GM12873 (cell line): ENCODE results near the gene KDF1.

Experiments used
- CTCF ChIP-seq: IDR thresholded peaks from 2 replicates; pipeline ENCODE4 v1.5.1; 2012; ENCODE audit warnings: low read depth, mild to moderate bottlenecking, moderate library complexity, low read length, control low read depth; ENCODE audit not compliant: insufficient read depth; ENCODE audit errors: missing control alignments

KDF1 gene

GRCh38 chr1:26998429-26999300, 38.4 kb upstream of the KDF1 start:
- no peak for TF ChIP-seq CTCF

- TF ChIP-seq CTCF: no peak
Observed at GRCh38 chr1:26996665-26997064, 36.4 kb upstream of the KDF1 start.

GRCh38 chr1:26996024-26996423, 35.8 kb upstream of the KDF1 start:
- no peak for TF ChIP-seq CTCF

- no peak for TF ChIP-seq CTCF
Observed at GRCh38 chr1:26994787-26995517, 34.7 kb upstream of the KDF1 start.

GRCh38 chr1:26994020-26994786, 33.9 kb upstream of the KDF1 start:
- no peak for TF ChIP-seq CTCF

GRCh38 chr1:26993237-26994019, 33.2 kb upstream of the KDF1 start, which contains the start of gene TRNP1:
TRNP1 (plus strand) TSS chr1:26993692; CDS start chr1:26993787, 95 bp downstream.
- no peak for TF ChIP-seq CTCF
